Fibroblast of pulmonary artery (primary cell): ENCODE measurements around the gene TEX50.
"Not testable (repeated sequence)": the region's sequence is repeated elsewhere in the genome, so short reads cannot be mapped to it uniquely, and the experiment has no call there.

Experiments used
- DNase-seq: peaks from one replicate; pipeline ENCODE4 v3.0.0-alpha.2; 2010; ENCODE audit warnings: low read depth
- H3K4me3 ChIP-seq: replicated peaks from 2 replicates; pipeline ENCODE4 v1.5.1; 2011; ENCODE audit warnings: low read depth, mild to moderate bottlenecking, control low read depth, low read length, moderate library complexity
- CTCF ChIP-seq: IDR thresholded peaks from 2 replicates; pipeline ENCODE4 v1.5.1; 2011; ENCODE audit warnings: mild to moderate bottlenecking, control low read depth, low read length, inconsistent platforms; ENCODE audit errors: missing control alignments

TEX50 gene

GRCh38 chr1:173635116-173635515 lies at the start of gene TEX50:
Gene TEX50, plus strand, starts transcription at chr1:173635338. Its CDS starts 184 bp downstream, at chr1:173635522.
- TF ChIP-seq CTCF = no peak
- DNase-seq = no peak
- H3K4me3 ChIP-seq = no peak within 1 kb of the TSS

- TF ChIP-seq CTCF = no peak
These were observed 44.6 kb upstream of the TEX50 start for GRCh38 chr1:173590557-173590956.

GRCh38 chr1:173591138-173591537 lies 44.0 kb upstream of the TEX50 start:
- H3K4me3 ChIP-seq, DNase-seq: not testable (repeated sequence)

More at GRCh38 chr1:173590557-173590956, 44.6 kb upstream of the TEX50 start:
- no peak overlapping the region for H3K4me3 ChIP-seq
- no peak for DNase-seq

- DNase-seq = no peak
- no peak overlapping the region for H3K4me3 ChIP-seq
- TF ChIP-seq CTCF = no peak
These were observed 38.9 kb upstream of the TEX50 start for GRCh38 chr1:173596097-173596825.

GRCh38 chr1:173601588-173601987 lies 33.5 kb upstream of the TEX50 start:
- TF ChIP-seq CTCF = no peak
- DNase-seq = no peak
- H3K4me3 ChIP-seq = no peak overlapping the region

- H3K4me3 ChIP-seq = peak within 1 kb of the TSS; percentile 47
- peak; percentile 91 for DNase-seq
- no peak for TF ChIP-seq CTCF
These were observed 32.0 kb upstream of the TEX50 start, which contains the start of gene SLC9C2 for GRCh38 chr1:173603056-173603591. Gene SLC9C2, minus strand, starts transcription at chr1:173603072. Its CDS starts 1,296 bp downstream, at chr1:173601776.

GRCh38 chr1:173608503-173609216 lies 26.5 kb upstream of the TEX50 start:
- no peak for TF ChIP-seq CTCF

GRCh38 chr1:173613086-173613485 lies 22.1 kb upstream of the TEX50 start:
- not testable (repeated sequence) for H3K4me3 ChIP-seq, DNase-seq

More at GRCh38 chr1:173608503-173609216, 26.5 kb upstream of the TEX50 start:
- DNase-seq = no peak
- no peak overlapping the region for H3K4me3 ChIP-seq
